ENCODE measurements around the gene SPOCK1. TPM values are rescaled to one million over a fixed set of nuclear protein-coding genes. Genes with fewer than 3 reads are reported as not detected.

SPOCK1 gene
- polyA plus RNA-seq, 2 of the 4 experiments (the other 2 are of a cell fraction), result 28.9 to 40.8 TPM

- no peak for TF ChIP-seq REST (IDR thresholded peaks at IDR 0.05)
- TF ChIP-seq HES2 (IDR thresholded peaks at IDR 0.05), result no peak
- TF ChIP-seq MAX (IDR thresholded peaks at IDR 0.05), result no peak
- TF ChIP-seq USF2 (IDR thresholded peaks at IDR 0.05), result no peak
- no peak for TF ChIP-seq RFX5 (IDR thresholded peaks at IDR 0.05)
- TF ChIP-seq POLR2A (IDR thresholded peaks at IDR 0.05; ENCODE audit: low read length), result no peak
- TF ChIP-seq JUN (IDR thresholded peaks at IDR 0.05), result no peak
- TF ChIP-seq KDM5A (IDR thresholded peaks at IDR 0.05), result no peak
Measured at GRCh38 chr5:137352095-137352494, 147.0 kb downstream of the SPOCK1 start (continued).

GRCh38 chr5:137350791-137351190 is 148.3 kb downstream of the SPOCK1 start:
- ATAC-seq, result no peak
- ChIA-PET POLR2A (no interaction called here), CTCF (interaction anchor here (0.9 kb wide), 1 partner anchor 148 kb away, joined by 3 read pairs; the partner anchor contains the start of gene SPOCK1)
- no peak for FAIRE-seq
- no peak overlapping the region for H3K4me2 ChIP-seq
- no peak for DNase-seq (ENCODE audit: low read depth in 1 of 2, low spot score in 1 of 2)
- no peak overlapping the region for H3K4me3 ChIP-seq
- 70% methylated on average over 6 of the region's 6 CpGs for WGBS (ENCODE audit: missing lambda C conversion rate)
- TF ChIP-seq KDM5A (IDR thresholded peaks at IDR 0.05) (no peak), TP53 (CRISPR knock-in tag; IDR thresholded peaks at IDR 0.05) (no peak), KDM1A (IDR thresholded peaks at IDR 0.05; ENCODE audit: low read depth) (no peak), ZC3H11A (IDR thresholded peaks at IDR 0.05) (no peak), HDAC2 (IDR thresholded peaks at IDR 0.05) (no peak), NFE2L2 (conservative IDR thresholded peaks at IDR 0.05; ENCODE audit: low read length) (peak; percentile 49), MAFK (IDR thresholded peaks at IDR 0.05; ENCODE audit: partially characterized antibody) (peak; percentile 84), PBX3 (IDR thresholded peaks at IDR 0.05) (no peak), JUN (IDR thresholded peaks at IDR 0.05) (no peak), CHD2 (IDR thresholded peaks at IDR 0.05; ENCODE audit: low read length, partially characterized antibody) (no peak), SREBF2 (IDR thresholded peaks at IDR 0.05) (no peak)
- H3K27ac ChIP-seq, result no peak overlapping the region
- no peaks in the 10 kb centered on the region for H3K4me1 ChIP-seq
- H3K9me3 ChIP-seq, result no peaks in the 10 kb centered on the region

- CTCF ChIA-PET, result no interaction called here
- WGBS (ENCODE audit: missing lambda C conversion rate), result 49% methylated on average over 3 of the region's 3 CpGs
- no peak for TF ChIP-seq HDAC2 (IDR thresholded peaks at IDR 0.05)
- no peak for TF ChIP-seq CBX8 (IDR thresholded peaks at IDR 0.05)
- no peak for TF ChIP-seq ATOH8 (CRISPR knock-in tag; IDR thresholded peaks at IDR 0.05; ENCODE audit: low read depth)
- no peak for TF ChIP-seq HMGXB4 (CRISPR knock-in tag; IDR thresholded peaks at IDR 0.05; ENCODE audit: borderline replicate concordance)
- TF ChIP-seq HES2 (IDR thresholded peaks at IDR 0.05), result no peak
- no peak for TF ChIP-seq TP53 (CRISPR knock-in tag; IDR thresholded peaks at IDR 0.05)
- TF ChIP-seq RARB (CRISPR knock-in tag; IDR thresholded peaks at IDR 0.05), result no peak
- no peak for TF ChIP-seq EHMT2 (IDR thresholded peaks at IDR 0.05; ENCODE audit: low read depth)
- no peak for TF ChIP-seq PHF8 (IDR thresholded peaks at IDR 0.05; ENCODE audit: borderline replicate concordance, low read depth)
- no peak for TF ChIP-seq REST (IDR thresholded peaks at IDR 0.05)
Measured at GRCh38 chr5:137348759-137349158, 150.4 kb downstream of the SPOCK1 start.

More at GRCh38 chr5:137348759-137349158, 150.4 kb downstream of the SPOCK1 start:
- Histone ChIP-seq H3K9me3 (no peaks in the 10 kb centered on the region), H3K4me2 (no peak overlapping the region), H3K27ac (no peak overlapping the region), H3K4me3 (no peak overlapping the region), H3K4me1 (no peaks in the 10 kb centered on the region)
- no peak for ATAC-seq
- POLR2A ChIA-PET, result no interaction called here
- no peak for DNase-seq (ENCODE audit: low read depth in 1 of 2, low spot score in 1 of 2)
- no peak for FAIRE-seq
